Measurements from ENCODE around the gene ZSWIM5.
"Not testable (repeated sequence)": the region's sequence is repeated elsewhere in the genome, so short reads cannot be mapped to it uniquely, and the experiment has no call there.

ZSWIM5 gene

GRCh38 chr1:45205910-45206721 lies at the start of gene ZSWIM5:
ZSWIM5 (minus strand) TSS chr1:45206605; CDS start chr1:45206350, 255 bp downstream.
- DNase-seq (ENCODE audit: low read depth in 2 of 3, low spot score in 1 of 3), result peak; percentile 24 to 57 (median 31)

GRCh38 chr1:45254490-45254889 lies 48.1 kb upstream of the ZSWIM5 start:
- DNase-seq (ENCODE audit: low read depth in 2 of 3, low spot score in 1 of 3), result no peak

- DNase-seq (ENCODE audit: low read depth in 2 of 3, low spot score in 1 of 3), result no peak
Measured at GRCh38 chr1:45250544-45250943, 44.1 kb upstream of the ZSWIM5 start.

GRCh38 chr1:45248004-45248403 lies 41.6 kb upstream of the ZSWIM5 start:
- not testable (repeated sequence) for DNase-seq (ENCODE audit: low read depth in 2 of 3, low spot score in 1 of 3)

GRCh38 chr1:45246760-45247159 lies 40.4 kb upstream of the ZSWIM5 start:
- DNase-seq (ENCODE audit: low read depth in 2 of 3, low spot score in 1 of 3), result peak in 1 of 3 donors; percentile 18

- DNase-seq (ENCODE audit: low read depth in 2 of 3, low spot score in 1 of 3), result peak in 1 of 3 donors; percentile 2
Measured at GRCh38 chr1:45246359-45246758, 40.0 kb upstream of the ZSWIM5 start.

- no peak for DNase-seq (ENCODE audit: low read depth in 2 of 3, low spot score in 1 of 3)
Measured at GRCh38 chr1:45244660-45245059, 38.3 kb upstream of the ZSWIM5 start.

GRCh38 chr1:45243476-45244343 lies 37.3 kb upstream of the ZSWIM5 start:
- DNase-seq (ENCODE audit: low read depth in 2 of 3, low spot score in 1 of 3), result no peak

- DNase-seq (ENCODE audit: low read depth in 2 of 3, low spot score in 1 of 3), result no peak
Measured at GRCh38 chr1:45238846-45239245, 32.4 kb upstream of the ZSWIM5 start.

- no peak for DNase-seq (ENCODE audit: low read depth in 2 of 3, low spot score in 1 of 3)
Measured at GRCh38 chr1:45236136-45236535, 29.7 kb upstream of the ZSWIM5 start.

GRCh38 chr1:45230537-45230936 lies 24.1 kb upstream of the ZSWIM5 start:
- no peak for DNase-seq (ENCODE audit: low read depth in 2 of 3, low spot score in 1 of 3)

GRCh38 chr1:45225598-45225997 lies 19.2 kb upstream of the ZSWIM5 start:
- no peak for DNase-seq (ENCODE audit: low read depth in 2 of 3, low spot score in 1 of 3)

GRCh38 chr1:45223710-45224109 lies 17.3 kb upstream of the ZSWIM5 start:
- DNase-seq (ENCODE audit: low read depth in 2 of 3, low spot score in 1 of 3), result not testable (repeated sequence)

GRCh38 chr1:45221716-45222115 lies 15.3 kb upstream of the ZSWIM5 start:
- no peak for DNase-seq (ENCODE audit: low read depth in 2 of 3, low spot score in 1 of 3)

- no peak for DNase-seq (ENCODE audit: low read depth in 2 of 3, low spot score in 1 of 3)
Measured at GRCh38 chr1:45216861-45217260, 10.5 kb upstream of the ZSWIM5 start.

- DNase-seq (ENCODE audit: low read depth in 2 of 3, low spot score in 1 of 3), result no peak
Measured at GRCh38 chr1:45216200-45216541, 9.8 kb upstream of the ZSWIM5 start.

- DNase-seq (ENCODE audit: low read depth in 2 of 3, low spot score in 1 of 3), result no peak
Measured at GRCh38 chr1:45215485-45216199, 9.2 kb upstream of the ZSWIM5 start.

GRCh38 chr1:45213892-45214291 lies 7.5 kb upstream of the ZSWIM5 start:
- DNase-seq (ENCODE audit: low read depth in 2 of 3, low spot score in 1 of 3), result no peak

GRCh38 chr1:45211076-45211475 lies 4.7 kb upstream of the ZSWIM5 start:
- DNase-seq (ENCODE audit: low read depth in 2 of 3, low spot score in 1 of 3), result no peak

- no peak for DNase-seq (ENCODE audit: low read depth in 2 of 3, low spot score in 1 of 3)
Measured at GRCh38 chr1:45206808-45207623, 611 bp upstream of the ZSWIM5 start.
